Astrocyte (in vitro differentiated cells and primary cell): ENCODE data around the gene OSBPL5.

Experiments
- CTCF ChIP-seq: IDR thresholded peaks from 2 replicates; pipeline ENCODE4 v1.5.1; 2011; ENCODE audit warnings: low read depth, mild to moderate bottlenecking, inconsistent platforms, low read length, moderate library complexity; ENCODE audit not compliant: insufficient read depth
- EZH2 ChIP-seq: IDR thresholded peaks from 2 replicates; pipeline ENCODE4 v1.6.1; 2012; ENCODE audit warnings: mild to moderate bottlenecking, low read length, inconsistent platforms; ENCODE audit not compliant: insufficient read depth

- TF ChIP-seq CTCF, result no peak
- no peak for TF ChIP-seq EZH2
Observed at GRCh38 chr11:3197044-3197695, 32.1 kb upstream of the OSBPL5 start.
